Bronchial smooth muscle cell (primary cell): ENCODE measurements around the gene RNF8. TPM values are rescaled to one million over a fixed set of nuclear protein-coding genes. Genes with fewer than 3 reads are reported as not detected.

Experiments
- total RNA-seq: library from RNA; depleted of rRNA; stranded (reverse); fragments of >200 nt; gene quantifications from 2 replicates; pipeline ENCODE4 v1.2.1, GENCODE V29; 2014

RNF8 gene
- 25.1 and 25.2 TPM in 2 replicates for total RNA-seq

GRCh38 chr6:37353761-37354525 is at the start of gene RNF8:
Gene RNF8 (plus strand): TSS chr6:37353983. CDS start chr6:37354165, 182 bp downstream.

GRCh38 chr6:37432916-37433656 is 79.3 kb downstream of the RNF8 start, which contains the start of gene CMTR1:
Gene CMTR1 (plus strand): TSS chr6:37433221. CDS start chr6:37435630, 2,409 bp downstream.

Other genes with a start within 250 kb of the RNF8 start
- gene PIM1, start 183.8 kb upstream of the RNF8 start, total RNA-seq = 6.0 and 14.8 TPM in 2 replicates
- gene TBC1D22B, start 96.2 kb upstream of the RNF8 start, total RNA-seq = 3.3 and 3.4 TPM in 2 replicates
- gene TMEM217, start 95.8 kb upstream of the RNF8 start, total RNA-seq = 1.3 and 2.0 TPM in 2 replicates
- gene CMTR1, start 79.2 kb downstream of the RNF8 start, total RNA-seq = 34.7 and 38.9 TPM in 2 replicates
- gene CCDC167, start 145.9 kb downstream of the RNF8 start, total RNA-seq = 10.3 and 11.3 TPM in 2 replicates